Measurements from ENCODE around the gene TBL1X.

Gene TBL1X

DNA sequence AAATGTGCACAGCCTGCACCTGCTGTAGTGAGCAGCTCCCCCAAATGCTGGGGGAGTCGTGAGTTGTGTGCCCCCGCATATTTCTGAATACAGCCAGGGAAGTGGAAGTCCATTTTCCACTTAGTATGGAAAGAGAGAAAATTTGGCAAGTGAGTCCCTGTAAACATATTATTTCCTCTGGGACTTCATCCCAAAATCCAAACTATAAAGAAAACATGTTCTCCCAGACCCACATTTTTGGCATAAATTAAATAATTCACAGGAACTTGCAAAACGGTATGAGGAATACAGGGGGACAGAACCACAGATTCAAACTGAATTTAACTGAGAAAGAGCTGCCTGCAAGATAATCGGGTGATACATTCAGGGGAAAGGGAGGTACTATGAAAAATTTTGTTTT is 193.6 kb downstream of the TBL1X start:
- no peak overlapping the region for H3K27ac ChIP-seq (ENCODE audit: low read length)
- no peaks in the 10 kb centered on the region for H3K9me3 ChIP-seq (ENCODE audit: control insufficient read depth, low read depth, low read length)
- no peak overlapping the region for H3K9ac ChIP-seq (ENCODE audit: low read length)
- H3K36me3 ChIP-seq (ENCODE audit: control insufficient read depth, low read depth, low read length): no peaks in the 10 kb centered on the region
- no peak overlapping the region for H3K4me3 ChIP-seq (ENCODE audit: low read length)
- no peaks in the 10 kb centered on the region for H3K27me3 ChIP-seq (ENCODE audit: control insufficient read depth, insufficient read depth, low read length)
- no peaks in the 10 kb centered on the region for H3K4me1 ChIP-seq (ENCODE audit: control insufficient read depth, low read depth, low read length)

DNA sequence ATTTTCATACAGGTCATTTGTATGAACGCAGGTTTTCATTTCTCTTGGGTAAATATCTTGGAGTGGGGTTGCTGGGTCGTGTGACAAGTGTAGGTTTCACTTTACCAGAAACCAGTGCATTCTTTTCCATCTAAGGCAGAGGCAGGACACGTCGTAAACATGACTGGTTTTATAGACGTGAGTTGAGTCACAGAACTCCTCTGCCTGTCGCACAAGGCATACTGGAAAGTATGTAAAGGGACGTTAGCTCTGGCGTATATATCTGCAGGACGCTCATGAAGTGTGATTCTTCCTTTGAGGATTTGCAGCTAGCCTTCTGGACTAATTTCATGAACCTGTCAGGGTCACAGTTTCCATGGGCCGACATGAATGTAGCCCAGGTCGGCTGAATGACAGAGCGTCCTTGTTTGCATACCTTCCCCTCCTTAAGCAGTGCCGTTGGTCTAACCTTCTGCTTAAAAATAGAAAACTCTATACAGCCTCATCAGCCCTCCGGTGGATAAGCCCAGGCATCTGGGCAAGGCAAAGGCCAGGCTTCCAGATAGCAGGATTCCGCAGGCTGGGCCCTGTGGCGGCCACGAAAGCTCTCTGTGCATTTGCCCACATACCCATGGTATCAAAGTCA is 194.8 kb downstream of the TBL1X start:
- H3K4me1 ChIP-seq (ENCODE audit: control insufficient read depth, low read depth, low read length): no peaks in the 10 kb centered on the region
- H3K9me3 ChIP-seq (ENCODE audit: control insufficient read depth, low read depth, low read length): no peaks in the 10 kb centered on the region
- no peaks in the 10 kb centered on the region for H3K36me3 ChIP-seq (ENCODE audit: control insufficient read depth, low read depth, low read length)
- no peak overlapping the region for H3K9ac ChIP-seq (ENCODE audit: low read length)
- H3K4me3 ChIP-seq (ENCODE audit: low read length): no peak overlapping the region
- H3K27ac ChIP-seq (ENCODE audit: low read length): no peak overlapping the region
- H3K27me3 ChIP-seq (ENCODE audit: control insufficient read depth, insufficient read depth, low read length): no peaks in the 10 kb centered on the region

DNA sequence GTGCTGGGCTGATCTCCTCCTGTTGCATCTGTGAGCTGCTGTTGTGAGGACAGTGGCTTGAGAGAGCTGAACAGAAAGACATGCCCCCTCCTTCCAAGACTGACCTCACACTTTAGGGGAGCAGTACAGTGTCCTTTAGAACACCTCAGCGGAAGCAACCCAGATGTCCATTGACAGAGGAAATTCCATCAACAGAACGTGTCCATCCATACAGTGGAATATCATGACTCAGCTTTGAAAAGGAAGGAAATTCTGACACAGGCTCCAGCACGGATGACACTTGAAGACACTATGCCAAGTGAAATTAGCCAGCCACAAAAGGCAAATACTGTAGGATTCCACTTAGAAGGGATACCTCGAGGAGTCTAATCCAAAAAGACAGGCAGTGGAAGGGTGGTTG is 197.3 kb downstream of the TBL1X start:
- H3K9me3 ChIP-seq (ENCODE audit: control insufficient read depth, low read depth, low read length): no peaks in the 10 kb centered on the region
- H3K9ac ChIP-seq (ENCODE audit: low read length): no peak overlapping the region
- H3K27ac ChIP-seq (ENCODE audit: low read length): no peak overlapping the region
- no peaks in the 10 kb centered on the region for H3K4me1 ChIP-seq (ENCODE audit: control insufficient read depth, low read depth, low read length)
- no peaks in the 10 kb centered on the region for H3K27me3 ChIP-seq (ENCODE audit: control insufficient read depth, insufficient read depth, low read length)
- no peak overlapping the region for H3K4me3 ChIP-seq (ENCODE audit: low read length)
- no peaks in the 10 kb centered on the region for H3K36me3 ChIP-seq (ENCODE audit: control insufficient read depth, low read depth, low read length)

- Histone ChIP-seq H3K27me3 (ENCODE audit: control insufficient read depth, insufficient read depth, low read length) (no peaks in the 10 kb centered on the region), H3K27ac (ENCODE audit: low read length) (no peak overlapping the region), H3K9me3 (ENCODE audit: control insufficient read depth, low read depth, low read length) (no peaks in the 10 kb centered on the region), H3K36me3 (ENCODE audit: control insufficient read depth, low read depth, low read length) (no peaks in the 10 kb centered on the region), H3K4me3 (ENCODE audit: low read length) (no peak overlapping the region), H3K4me1 (ENCODE audit: control insufficient read depth, low read depth, low read length) (peaks cover 2% of the 10 kb centered on the region), H3K9ac (ENCODE audit: low read length) (no peak overlapping the region)
Measured at GRCh38 chrX:9663216-9663615, 198.4 kb downstream of the TBL1X start.

GRCh38 chrX:9664224-9664623 is 199.4 kb downstream of the TBL1X start:
- peaks cover 8% of the 10 kb centered on the region for H3K4me1 ChIP-seq (ENCODE audit: control insufficient read depth, low read depth, low read length)
- H3K9me3 ChIP-seq (ENCODE audit: control insufficient read depth, low read depth, low read length): no peaks in the 10 kb centered on the region
- H3K27me3 ChIP-seq (ENCODE audit: control insufficient read depth, insufficient read depth, low read length): no peaks in the 10 kb centered on the region
- no peak overlapping the region for H3K27ac ChIP-seq (ENCODE audit: low read length)
- no peaks in the 10 kb centered on the region for H3K36me3 ChIP-seq (ENCODE audit: control insufficient read depth, low read depth, low read length)
- no peak overlapping the region for H3K4me3 ChIP-seq (ENCODE audit: low read length)
- no peak overlapping the region for H3K9ac ChIP-seq (ENCODE audit: low read length)

- Histone ChIP-seq H3K4me3 (ENCODE audit: low read length) (no peak overlapping the region), H3K9me3 (ENCODE audit: control insufficient read depth, low read depth, low read length) (no peaks in the 10 kb centered on the region), H3K4me1 (ENCODE audit: control insufficient read depth, low read depth, low read length) (peaks cover 14% of the 10 kb centered on the region), H3K36me3 (ENCODE audit: control insufficient read depth, low read depth, low read length) (no peaks in the 10 kb centered on the region), H3K27ac (ENCODE audit: low read length) (no peak overlapping the region), H3K27me3 (ENCODE audit: control insufficient read depth, insufficient read depth, low read length) (no peaks in the 10 kb centered on the region), H3K9ac (ENCODE audit: low read length) (no peak overlapping the region)
Measured at GRCh38 chrX:9665113-9665512, 200.3 kb downstream of the TBL1X start.

DNA sequence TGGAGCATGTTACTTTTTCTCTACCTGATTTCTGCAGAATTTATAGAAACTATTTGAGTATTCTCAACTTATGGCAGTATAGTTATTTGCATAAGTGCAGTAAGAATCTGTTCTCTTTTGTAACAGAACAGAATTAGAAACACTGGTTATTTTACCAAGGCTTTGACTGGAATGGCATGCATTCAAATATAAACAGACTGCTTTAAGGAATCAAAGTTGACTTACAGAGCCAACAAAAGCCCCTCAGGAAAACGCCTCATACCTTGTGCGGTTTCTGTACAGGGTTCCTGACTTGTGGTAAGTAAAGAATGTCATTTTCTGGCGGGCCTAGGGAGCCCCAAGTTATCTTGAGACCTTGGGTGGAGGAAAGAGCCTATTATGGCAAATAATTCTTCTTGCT is 203.7 kb downstream of the TBL1X start:
- H3K27ac ChIP-seq (ENCODE audit: low read length): no peak overlapping the region
- no peak overlapping the region for H3K4me3 ChIP-seq (ENCODE audit: low read length)
- no peaks in the 10 kb centered on the region for H3K9me3 ChIP-seq (ENCODE audit: control insufficient read depth, low read depth, low read length)
- H3K36me3 ChIP-seq (ENCODE audit: control insufficient read depth, low read depth, low read length): no peaks in the 10 kb centered on the region
- H3K9ac ChIP-seq (ENCODE audit: low read length): no peak overlapping the region
- H3K4me1 ChIP-seq (ENCODE audit: control insufficient read depth, low read depth, low read length): peaks cover 18% of the 10 kb centered on the region
- no peaks in the 10 kb centered on the region for H3K27me3 ChIP-seq (ENCODE audit: control insufficient read depth, insufficient read depth, low read length)

GRCh38 chrX:9670136-9670814 is 205.4 kb downstream of the TBL1X start:
- Histone ChIP-seq H3K9ac (ENCODE audit: low read length) (no peak overlapping the region), H3K27me3 (ENCODE audit: control insufficient read depth, insufficient read depth, low read length) (no peaks in the 10 kb centered on the region), H3K36me3 (ENCODE audit: control insufficient read depth, low read depth, low read length) (no peaks in the 10 kb centered on the region), H3K27ac (ENCODE audit: low read length) (no peak overlapping the region), H3K9me3 (ENCODE audit: control insufficient read depth, low read depth, low read length) (no peaks in the 10 kb centered on the region), H3K4me1 (ENCODE audit: control insufficient read depth, low read depth, low read length) (peaks cover 18% of the 10 kb centered on the region), H3K4me3 (ENCODE audit: low read length) (no peak overlapping the region)

DNA sequence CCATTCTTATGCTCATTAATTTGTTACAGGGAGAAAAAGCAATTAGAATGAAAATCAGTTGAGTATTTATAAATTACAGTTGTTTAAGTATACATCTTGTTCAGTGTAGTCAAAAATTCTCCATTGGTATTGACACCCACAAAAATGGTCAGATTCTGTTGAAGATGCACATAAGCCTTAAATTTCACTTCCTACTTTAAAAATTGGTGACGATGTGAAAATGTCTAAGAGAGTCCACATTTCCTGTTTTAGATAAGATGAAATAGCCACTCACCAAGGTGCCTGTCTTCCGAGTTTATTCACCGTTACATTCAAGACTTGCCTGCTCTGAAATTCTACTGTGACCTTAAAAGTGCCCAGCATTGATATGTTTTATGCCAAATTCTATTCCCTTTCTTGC is 207.1 kb downstream of the TBL1X start:
- Histone ChIP-seq H3K27ac (ENCODE audit: low read length) (no peak overlapping the region), H3K4me1 (ENCODE audit: control insufficient read depth, low read depth, low read length) (peaks cover 18% of the 10 kb centered on the region), H3K27me3 (ENCODE audit: control insufficient read depth, insufficient read depth, low read length) (no peaks in the 10 kb centered on the region), H3K9ac (ENCODE audit: low read length) (no peak overlapping the region), H3K9me3 (ENCODE audit: control insufficient read depth, low read depth, low read length) (no peaks in the 10 kb centered on the region), H3K36me3 (ENCODE audit: control insufficient read depth, low read depth, low read length) (no peaks in the 10 kb centered on the region), H3K4me3 (ENCODE audit: low read length) (no peak overlapping the region)

GRCh38 chrX:9676306-9676705 is 211.4 kb downstream of the TBL1X start:
- Histone ChIP-seq H3K36me3 (ENCODE audit: control insufficient read depth, low read depth, low read length) (no peaks in the 10 kb centered on the region), H3K9ac (ENCODE audit: low read length) (no peak overlapping the region), H3K9me3 (ENCODE audit: control insufficient read depth, low read depth, low read length) (no peaks in the 10 kb centered on the region), H3K4me1 (ENCODE audit: control insufficient read depth, low read depth, low read length) (no peaks in the 10 kb centered on the region), H3K27me3 (ENCODE audit: control insufficient read depth, insufficient read depth, low read length) (no peaks in the 10 kb centered on the region), H3K4me3 (ENCODE audit: low read length) (no peak overlapping the region), H3K27ac (ENCODE audit: low read length) (no peak overlapping the region)

DNA sequence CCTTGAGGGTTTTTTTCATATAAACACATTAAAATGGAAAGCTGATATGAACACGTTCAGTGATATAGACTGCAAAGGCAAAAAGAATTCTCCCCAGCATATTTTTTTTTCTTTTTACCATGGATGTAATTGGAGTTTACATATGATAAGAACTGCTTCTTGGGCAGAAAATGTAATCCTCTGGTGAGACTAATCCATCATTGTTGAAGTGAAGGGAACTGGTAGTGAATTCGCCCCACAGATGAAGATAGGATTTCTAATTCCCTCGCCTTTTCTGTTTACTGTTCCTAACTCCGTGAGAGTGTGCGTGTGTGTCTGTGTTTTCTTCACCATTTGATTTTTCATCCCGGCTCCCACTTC is 211.9 kb downstream of the TBL1X start:
- Histone ChIP-seq H3K4me3 (ENCODE audit: low read length) (no peak overlapping the region), H3K4me1 (ENCODE audit: control insufficient read depth, low read depth, low read length) (no peaks in the 10 kb centered on the region), H3K27ac (ENCODE audit: low read length) (no peak overlapping the region), H3K27me3 (ENCODE audit: control insufficient read depth, insufficient read depth, low read length) (no peaks in the 10 kb centered on the region), H3K36me3 (ENCODE audit: control insufficient read depth, low read depth, low read length) (no peaks in the 10 kb centered on the region), H3K9ac (ENCODE audit: low read length) (no peak overlapping the region), H3K9me3 (ENCODE audit: control insufficient read depth, low read depth, low read length) (no peaks in the 10 kb centered on the region)

- Histone ChIP-seq H3K4me3 (ENCODE audit: low read length) (no peak overlapping the region), H3K27ac (ENCODE audit: low read length) (no peak overlapping the region), H3K9ac (ENCODE audit: low read length) (no peak overlapping the region), H3K27me3 (ENCODE audit: control insufficient read depth, insufficient read depth, low read length) (no peaks in the 10 kb centered on the region), H3K4me1 (ENCODE audit: control insufficient read depth, low read depth, low read length) (no peaks in the 10 kb centered on the region), H3K36me3 (ENCODE audit: control insufficient read depth, low read depth, low read length) (no peaks in the 10 kb centered on the region), H3K9me3 (ENCODE audit: control insufficient read depth, low read depth, low read length) (no peaks in the 10 kb centered on the region)
Measured at GRCh38 chrX:9677098-9677739, 212.4 kb downstream of the TBL1X start.
